GM18909 (cell line): Measurements from ENCODE around the gene JAK1.

Experiments
- ATAC-seq: cut with Tn5 transposase; IDR thresholded peaks from one replicate; pipeline ENCODE4 v1.9.1; 2021; ENCODE audit warnings: mild to moderate bottlenecking; ENCODE audit not compliant: unreplicated experiment, poor library complexity

JAK1 gene

GRCh38 chr1:64895500-64895899 is 70.8 kb downstream of the JAK1 start:
- peak; percentile 76 for ATAC-seq

GRCh38 chr1:64894438-64895196 is 71.7 kb downstream of the JAK1 start:
- no peak for ATAC-seq

GRCh38 chr1:64893921-64894320 is 72.4 kb downstream of the JAK1 start:
- no peak for ATAC-seq

GRCh38 chr1:64892576-64893573 is 73.5 kb downstream of the JAK1 start:
- no peak for ATAC-seq

GRCh38 chr1:64891448-64891825 is 74.9 kb downstream of the JAK1 start:
- ATAC-seq = no peak

- ATAC-seq = no peak
Measured at GRCh38 chr1:64890699-64891447, 75.5 kb downstream of the JAK1 start.

GRCh38 chr1:64887689-64888217 is 78.6 kb downstream of the JAK1 start:
- no peak for ATAC-seq

- no peak for ATAC-seq
Measured at GRCh38 chr1:64886877-64887276, 79.5 kb downstream of the JAK1 start.

- ATAC-seq = no peak
Measured at GRCh38 chr1:64885648-64886047, 80.7 kb downstream of the JAK1 start.

GRCh38 chr1:64884261-64885040 is 81.9 kb downstream of the JAK1 start:
- ATAC-seq = no peak

GRCh38 chr1:64882574-64883255 is 83.6 kb downstream of the JAK1 start:
- ATAC-seq = peak; percentile 84

- no peak for ATAC-seq
Measured at GRCh38 chr1:64881281-64881680, 85.1 kb downstream of the JAK1 start.

- no peak for ATAC-seq
Measured at GRCh38 chr1:64880449-64880848, 85.9 kb downstream of the JAK1 start.

- ATAC-seq = no peak
Measured at GRCh38 chr1:64878931-64879611, 87.3 kb downstream of the JAK1 start.

GRCh38 chr1:64878090-64878489 is 88.3 kb downstream of the JAK1 start:
- ATAC-seq = no peak

GRCh38 chr1:64877598-64877997 is 88.8 kb downstream of the JAK1 start:
- ATAC-seq = no peak

- ATAC-seq = no peak
Measured at GRCh38 chr1:64877151-64877550, 89.2 kb downstream of the JAK1 start.

- ATAC-seq = no peak
Measured at GRCh38 chr1:64875606-64876005, 90.7 kb downstream of the JAK1 start.
